Measurements from ENCODE around the gene SAMD4B.
A peak's percentile ranks its signal among the peaks of the same experiment; 100 is the strongest.

SAMD4B gene

GRCh38 chr19:39412867-39413271 is 70.6 kb downstream of the SAMD4B start:
- peaks cover 44% of the 10 kb centered on the region for H3K4me1 ChIP-seq (ENCODE audit: insufficient read depth, low read length, severe bottlenecking)
- H3K4me2 ChIP-seq (ENCODE audit: low read length): peak overlapping the region; percentile 93

DNA sequence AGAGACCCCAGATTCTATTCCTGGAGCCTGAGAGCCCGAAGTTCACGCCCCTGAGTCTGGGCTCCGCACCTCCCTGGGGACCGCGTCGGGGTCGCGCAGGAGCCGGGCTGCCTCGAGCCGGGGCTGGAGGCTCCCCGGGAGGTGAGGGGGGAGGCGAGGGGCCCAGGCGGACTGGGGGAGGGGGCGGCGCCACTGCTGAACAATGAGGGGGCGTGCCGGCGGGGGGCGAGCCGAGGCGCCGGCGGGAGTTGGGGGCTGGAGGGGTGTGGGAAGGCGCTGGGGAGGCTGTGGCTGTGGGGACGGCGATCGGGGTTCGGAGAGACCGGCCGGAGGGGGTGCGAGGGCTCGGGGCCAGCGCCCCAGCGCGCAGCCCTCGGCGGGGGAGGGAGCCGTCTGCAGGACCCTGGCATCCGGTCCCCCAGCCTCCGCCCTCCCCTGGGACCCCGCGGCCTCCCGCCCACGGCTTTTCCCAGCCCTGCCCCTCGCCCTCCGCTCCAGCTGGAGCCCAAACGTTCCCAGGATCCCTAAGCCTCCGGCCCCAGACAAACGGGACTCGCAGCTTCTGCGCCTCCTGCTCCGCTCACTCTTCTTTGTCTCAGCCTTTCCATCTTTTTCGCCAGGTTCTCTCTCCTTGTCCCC is 71.2 kb downstream of the SAMD4B start:
- Histone ChIP-seq H3K79me2 (ENCODE audit: insufficient read depth, low read length) (peaks cover 6% of the 10 kb centered on the region; the same call in 1 of the 2 replicates), H3K9ac (ENCODE audit: low read length) (peak overlapping the region; percentile 99), H4K20me1 (ENCODE audit: insufficient read depth, low read length) (no peaks in the 10 kb centered on the region), H3K36me3 (ENCODE audit: insufficient read depth, low read length) (peaks cover 5% of the 10 kb centered on the region), H3F3A (ENCODE audit: insufficient read depth, low read length) (peaks cover 5% of the 10 kb centered on the region), H3K27ac (ENCODE audit: low read depth, low read length, poor library complexity, severe bottlenecking) (peak overlapping the region; percentile 75), H2AFZ (ENCODE audit: low read length) (0 out of 2 replicates have a peak overlapping the region, but pooled peaks have one; percentile 23), H3K4me2 (ENCODE audit: low read length) (peak overlapping the region; percentile 93), H3K9me2 (ENCODE audit: low read depth, low read length) (no peaks in the 10 kb centered on the region), H3K4me1 (ENCODE audit: insufficient read depth, low read length, severe bottlenecking) (peaks cover 39% of the 10 kb centered on the region), H3K4me3 (ENCODE audit: low read depth, low read length, poor library complexity, severe bottlenecking) (peak overlapping the region; percentile 99), H3K27me3 (ENCODE audit: insufficient read depth, low read length) (no peaks in the 10 kb centered on the region), H3K9me3 (ENCODE audit: low read length) (no peaks in the 10 kb centered on the region)
- TF ChIP-seq, protein P1, sequence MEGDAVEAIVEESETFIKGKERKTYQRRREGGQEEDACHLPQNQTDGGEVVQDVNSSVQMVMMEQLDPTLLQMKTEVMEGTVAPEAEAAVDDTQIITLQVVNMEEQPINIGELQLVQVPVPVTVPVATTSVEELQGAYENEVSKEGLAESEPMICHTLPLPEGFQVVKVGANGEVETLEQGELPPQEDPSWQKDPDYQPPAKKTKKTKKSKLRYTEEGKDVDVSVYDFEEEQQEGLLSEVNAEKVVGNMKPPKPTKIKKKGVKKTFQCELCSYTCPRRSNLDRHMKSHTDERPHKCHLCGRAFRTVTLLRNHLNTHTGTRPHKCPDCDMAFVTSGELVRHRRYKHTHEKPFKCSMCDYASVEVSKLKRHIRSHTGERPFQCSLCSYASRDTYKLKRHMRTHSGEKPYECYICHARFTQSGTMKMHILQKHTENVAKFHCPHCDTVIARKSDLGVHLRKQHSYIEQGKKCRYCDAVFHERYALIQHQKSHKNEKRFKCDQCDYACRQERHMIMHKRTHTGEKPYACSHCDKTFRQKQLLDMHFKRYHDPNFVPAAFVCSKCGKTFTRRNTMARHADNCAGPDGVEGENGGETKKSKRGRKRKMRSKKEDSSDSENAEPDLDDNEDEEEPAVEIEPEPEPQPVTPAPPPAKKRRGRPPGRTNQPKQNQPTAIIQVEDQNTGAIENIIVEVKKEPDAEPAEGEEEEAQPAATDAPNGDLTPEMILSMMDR (IDR thresholded peaks at IDR 0.05; ENCODE audit: low read length): no peak
- no peak for TF ChIP-seq EZH2 (IDR thresholded peaks at IDR 0.05; ENCODE audit: borderline replicate concordance, low read length)

More at GRCh38 chr19:39412867-39413271, 70.6 kb downstream of the SAMD4B start:
- H3K27ac ChIP-seq (ENCODE audit: low read depth, low read length, poor library complexity, severe bottlenecking): peak overlapping the region; percentile 75
- no peaks in the 10 kb centered on the region for H3K9me2 ChIP-seq (ENCODE audit: low read depth, low read length)
- H3K9ac ChIP-seq (ENCODE audit: low read length): peak overlapping the region; percentile 99
- H3K9me3 ChIP-seq (ENCODE audit: low read length): no peaks in the 10 kb centered on the region
- H3F3A ChIP-seq (ENCODE audit: insufficient read depth, low read length): peaks cover 5% of the 10 kb centered on the region
- H3K4me3 ChIP-seq (ENCODE audit: low read depth, low read length, poor library complexity, severe bottlenecking): peak overlapping the region; percentile 99
- peaks cover 10% of the 10 kb centered on the region for H3K36me3 ChIP-seq (ENCODE audit: insufficient read depth, low read length)
- H3K79me2 ChIP-seq (ENCODE audit: insufficient read depth, low read length): peaks cover 6% of the 10 kb centered on the region
- H3K27me3 ChIP-seq (ENCODE audit: insufficient read depth, low read length): no peaks in the 10 kb centered on the region
- H2AFZ ChIP-seq (ENCODE audit: low read length): 0 out of 2 replicates have a peak overlapping the region, but pooled peaks have one; percentile 23
- TF ChIP-seq EZH2 (IDR thresholded peaks at IDR 0.05; ENCODE audit: borderline replicate concordance, low read length): no peak
- TF ChIP-seq, protein P1 (IDR thresholded peaks at IDR 0.05; ENCODE audit: low read length): peak; percentile 28; the same call in 1 of the 2 replicates
- no peaks in the 10 kb centered on the region for H4K20me1 ChIP-seq (ENCODE audit: insufficient read depth, low read length)

DNA sequence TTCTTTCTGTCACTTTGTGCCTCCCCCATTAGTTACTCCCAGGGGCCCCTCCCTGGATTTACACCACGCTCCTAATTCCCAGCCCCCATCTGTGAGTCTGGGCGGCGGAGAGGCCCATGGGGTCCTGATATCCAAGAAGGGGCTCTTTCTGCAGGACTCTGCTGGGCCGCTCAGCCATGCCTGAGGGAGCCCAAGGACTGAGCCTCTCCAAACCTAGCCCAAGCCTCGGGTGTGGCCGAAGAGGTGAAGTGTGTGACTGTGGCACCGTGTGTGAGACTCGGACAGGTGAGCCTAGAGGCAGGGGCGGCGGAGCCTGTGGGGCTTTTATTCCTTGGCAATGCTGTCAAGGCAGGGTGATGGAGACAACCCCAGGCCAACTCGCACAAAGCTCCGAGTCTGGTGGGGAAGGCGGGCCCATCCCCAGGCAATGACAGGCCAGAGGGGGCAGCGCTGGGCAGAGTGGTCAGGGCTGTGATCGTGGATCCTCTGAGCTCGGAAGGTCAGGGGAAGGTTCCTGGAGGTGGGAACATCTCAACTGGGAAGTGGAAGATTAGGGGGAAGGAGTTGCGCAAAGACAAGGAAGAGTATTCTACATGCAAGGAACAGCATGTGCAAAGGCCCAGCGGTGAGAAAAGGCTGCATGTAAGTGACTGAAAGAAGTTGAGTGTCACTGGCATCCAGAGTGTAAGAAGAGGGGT is 71.8 kb downstream of the SAMD4B start:
- H3K9me3 ChIP-seq (ENCODE audit: low read length): no peaks in the 10 kb centered on the region
- peaks cover 5% of the 10 kb centered on the region for H3F3A ChIP-seq (ENCODE audit: insufficient read depth, low read length)
- H3K27me3 ChIP-seq (ENCODE audit: insufficient read depth, low read length): no peaks in the 10 kb centered on the region
- no peak overlapping the region for H2AFZ ChIP-seq (ENCODE audit: low read length)
- no peaks in the 10 kb centered on the region for H3K79me2 ChIP-seq (ENCODE audit: insufficient read depth, low read length)
- H3K4me1 ChIP-seq (ENCODE audit: insufficient read depth, low read length, severe bottlenecking): peaks cover 32% of the 10 kb centered on the region
- TF ChIP-seq, protein P1 (IDR thresholded peaks at IDR 0.05; ENCODE audit: low read length): peak; percentile 31; the same call in 1 of the 2 replicates
- no peak for TF ChIP-seq EZH2 (IDR thresholded peaks at IDR 0.05; ENCODE audit: borderline replicate concordance, low read length)
- peak overlapping the region; percentile 99 for H3K4me3 ChIP-seq (ENCODE audit: low read depth, low read length, poor library complexity, severe bottlenecking)
- peak overlapping the region; percentile 99 for H3K9ac ChIP-seq (ENCODE audit: low read length)
- H4K20me1 ChIP-seq (ENCODE audit: insufficient read depth, low read length): no peaks in the 10 kb centered on the region
- H3K9me2 ChIP-seq (ENCODE audit: low read depth, low read length): no peaks in the 10 kb centered on the region
- peak overlapping the region; percentile 93 for H3K4me2 ChIP-seq (ENCODE audit: low read length)
- H3K27ac ChIP-seq (ENCODE audit: low read depth, low read length, poor library complexity, severe bottlenecking): peak overlapping the region; percentile 44
- peaks cover 6% of the 10 kb centered on the region; the same call in 1 of the 2 replicates for H3K36me3 ChIP-seq (ENCODE audit: insufficient read depth, low read length)
